ENCODE results near the gene EID1. TPM values are rescaled to one million over a fixed set of nuclear protein-coding genes. Genes with fewer than 3 reads are reported as not detected.

Gene EID1
- total RNA-seq, 1 donor from 2014 or later: 51.3 TPM

- no peak for TF ChIP-seq CTCF (IDR thresholded peaks at IDR 0.05)
- POLR2A ChIA-PET: no interaction called here
- CTCF ChIA-PET: interaction anchor here (1.2 kb wide), 1 partner anchor 18 kb away, joined by 4 read pairs; no protein-coding TSS in a partner anchor
- ATAC-seq (ENCODE audit: low read depth) (no peak), DNase-seq (no peak)
- Mint-ChIP-seq H3K36me3 (ENCODE audit: low read depth) (peaks cover 16% of the 10 kb centered on the region), H3K4me3 (no peak overlapping the region), H3K27ac (no peak overlapping the region), H3K4me1 (peaks cover 27% of the 10 kb centered on the region), H3K27me3 (peaks cover 2% of the 10 kb centered on the region), H3K9me3 (peaks cover 3% of the 10 kb centered on the region)
- intact Hi-C loops (cut with micrococcal nuclease): no loop called here
Observed at GRCh38 chr15:48880070-48880634, 2.2 kb downstream of the EID1 start.

GRCh38 chr15:48883699-48884098 is 5.8 kb downstream of the EID1 start:
- ATAC-seq (ENCODE audit: low read depth): no peak
- Mint-ChIP-seq H3K4me1 (peaks cover 13% of the 10 kb centered on the region), H3K4me3 (no peak overlapping the region), H3K36me3 (ENCODE audit: low read depth) (peaks cover 6% of the 10 kb centered on the region), H3K27ac (no peak overlapping the region), H3K9me3 (no peaks in the 10 kb centered on the region), H3K27me3 (peaks cover 8% of the 10 kb centered on the region)
- ChIA-PET CTCF (no interaction called here), POLR2A (no interaction called here)
- no peak for DNase-seq
- no peak for TF ChIP-seq CTCF (IDR thresholded peaks at IDR 0.05)
- intact Hi-C loops (cut with micrococcal nuclease): no loop called here

GRCh38 chr15:48887144-48887543 is 9.2 kb downstream of the EID1 start:
- CTCF ChIA-PET: no interaction called here
- no peak overlapping the region for H3K27ac Mint-ChIP-seq
- DNase-seq (no peak), ATAC-seq (ENCODE audit: low read depth) (no peak)
- no peak for TF ChIP-seq CTCF (IDR thresholded peaks at IDR 0.05)
- H3K36me3 Mint-ChIP-seq (ENCODE audit: low read depth): no peaks in the 10 kb centered on the region
- H3K4me3 Mint-ChIP-seq: no peak overlapping the region
- H3K4me1 Mint-ChIP-seq: no peaks in the 10 kb centered on the region
- intact Hi-C loops (cut with micrococcal nuclease): no loop called here
- peaks cover 14% of the 10 kb centered on the region for H3K27me3 Mint-ChIP-seq
- no peaks in the 10 kb centered on the region for H3K9me3 Mint-ChIP-seq
- POLR2A ChIA-PET: no interaction called here

- H3K27ac Mint-ChIP-seq: no peak overlapping the region
- ChIA-PET POLR2A (no interaction called here), CTCF (no interaction called here)
- H3K9me3 Mint-ChIP-seq: no peaks in the 10 kb centered on the region
- no peaks in the 10 kb centered on the region for H3K4me1 Mint-ChIP-seq
- peaks cover 16% of the 10 kb centered on the region for H3K27me3 Mint-ChIP-seq
- no peak overlapping the region for H3K4me3 Mint-ChIP-seq
- H3K36me3 Mint-ChIP-seq (ENCODE audit: low read depth): no peaks in the 10 kb centered on the region
- intact Hi-C loops (cut with micrococcal nuclease): no loop called here
- DNase-seq (no peak), ATAC-seq (ENCODE audit: low read depth) (no peak)
- no peak for TF ChIP-seq CTCF (IDR thresholded peaks at IDR 0.05)
Observed at GRCh38 chr15:48888191-48888590, 10.3 kb downstream of the EID1 start.

GRCh38 chr15:48888836-48889235 is 10.9 kb downstream of the EID1 start:
- intact Hi-C loops (cut with micrococcal nuclease): no loop called here
- CTCF ChIA-PET: no interaction called here

More at GRCh38 chr15:48888836-48889235, 10.9 kb downstream of the EID1 start:
- H3K9me3 Mint-ChIP-seq: no peaks in the 10 kb centered on the region
- no peak for DNase-seq
- H3K4me1 Mint-ChIP-seq: no peaks in the 10 kb centered on the region
- ATAC-seq (ENCODE audit: low read depth): no peak
- POLR2A ChIA-PET: no interaction called here
- no peaks in the 10 kb centered on the region for H3K36me3 Mint-ChIP-seq (ENCODE audit: low read depth)
- H3K4me3 Mint-ChIP-seq: no peak overlapping the region
- TF ChIP-seq CTCF (IDR thresholded peaks at IDR 0.05): no peak
- H3K27me3 Mint-ChIP-seq: peaks cover 16% of the 10 kb centered on the region
- no peak overlapping the region for H3K27ac Mint-ChIP-seq

Measured in activated B cell treated with CpG ODN at 0.5 μM for 24 hours (primary cell).